Nephron (organoid): ENCODE results near the gene MB21D2.

Experiments used
- H3K27ac Mint-ChIP-seq, 3 experiments: 2 replicates each; pipeline ENCODE4 v1.8.0; 2020; ENCODE audit warnings: mixed read lengths in 3 of 3, mild to moderate bottlenecking in 2 of 3, moderate library complexity in 1 of 3
- H3K27me3 Mint-ChIP-seq: 2 replicates; pipeline ENCODE4 v1.8.0; 2021; ENCODE audit warnings: low read depth, mild to moderate bottlenecking, moderate library complexity, mixed read lengths
- H3K36me3 Mint-ChIP-seq: 2 replicates; pipeline ENCODE4 v1.8.0; 2020; ENCODE audit warnings: low read depth, mixed read lengths
- H3K4me1 Mint-ChIP-seq: 2 replicates; pipeline ENCODE4 v1.8.0; 2020; ENCODE audit warnings: mixed read lengths
- H3K4me3 Mint-ChIP-seq, 3 experiments: 2 replicates each; pipeline ENCODE4 v1.8.0; 2020; ENCODE audit warnings: mild to moderate bottlenecking in 3 of 3, mixed read lengths in 3 of 3, moderate library complexity in 2 of 3
- H3K9me3 Mint-ChIP-seq: 2 replicates; pipeline ENCODE4 v1.8.0; 2020; ENCODE audit warnings: mixed read lengths
- CTCF ChIP-seq, 3 experiments: fragments of 200-600 bp; sonication (generic); IDR thresholded peaks; one replicate each; pipeline ENCODE4 v1.5.0; 2021; ENCODE audit warnings: antibody characterized with exemption in 3 of 3; ENCODE audit not compliant: unreplicated experiment in 3 of 3

The MB21D2 gene

GRCh38 chr3:192883512-192883911, 34.1 kb downstream of the MB21D2 start:
- Mint-ChIP-seq H3K9me3 (no peaks in the 10 kb centered on the region), H3K4me3 (no peak overlapping the region), H3K27ac (peak overlapping the region; percentile 29 to 76 (median 30)), H3K36me3 (no peaks in the 10 kb centered on the region), H3K4me1 (peaks cover 62% of the 10 kb centered on the region), H3K27me3 (no peaks in the 10 kb centered on the region)
- no peak for TF ChIP-seq CTCF (IDR thresholded peaks at IDR 0.05; ENCODE audit: unreplicated experiment in 3 of 3)

GRCh38 chr3:192881159-192881786, 36.4 kb downstream of the MB21D2 start:
- Mint-ChIP-seq H3K27ac (peak overlapping the region in 1 of 3 experiments; percentile 29), H3K9me3 (no peaks in the 10 kb centered on the region), H3K4me3 (no peak overlapping the region), H3K36me3 (no peaks in the 10 kb centered on the region), H3K4me1 (peaks cover 43% of the 10 kb centered on the region), H3K27me3 (no peaks in the 10 kb centered on the region)
- TF ChIP-seq CTCF (IDR thresholded peaks at IDR 0.05; ENCODE audit: unreplicated experiment in 3 of 3) = no peak

GRCh38 chr3:192880313-192880712, 37.3 kb downstream of the MB21D2 start:
- Mint-ChIP-seq H3K27ac (peak overlapping the region in 1 of 3 experiments; percentile 77), H3K36me3 (no peaks in the 10 kb centered on the region), H3K27me3 (no peaks in the 10 kb centered on the region), H3K9me3 (no peaks in the 10 kb centered on the region), H3K4me1 (peaks cover 39% of the 10 kb centered on the region), H3K4me3 (no peak overlapping the region)
- no peak for TF ChIP-seq CTCF (IDR thresholded peaks at IDR 0.05; ENCODE audit: unreplicated experiment in 3 of 3)

- H3K27me3 Mint-ChIP-seq = no peaks in the 10 kb centered on the region
- no peak overlapping the region for H3K4me3 Mint-ChIP-seq
- peaks cover 31% of the 10 kb centered on the region for H3K4me1 Mint-ChIP-seq
- H3K36me3 Mint-ChIP-seq = no peaks in the 10 kb centered on the region
- TF ChIP-seq CTCF (IDR thresholded peaks at IDR 0.05; ENCODE audit: unreplicated experiment in 3 of 3) = no peak
- no peaks in the 10 kb centered on the region for H3K9me3 Mint-ChIP-seq
- H3K27ac Mint-ChIP-seq = peak overlapping the region; percentile 77 to 95 (median 92)
Observed at GRCh38 chr3:192879346-192880031, 38.2 kb downstream of the MB21D2 start.

GRCh38 chr3:192875971-192876565, 41.6 kb downstream of the MB21D2 start:
- Mint-ChIP-seq H3K9me3 (peaks cover 2% of the 10 kb centered on the region), H3K27ac (no peak overlapping the region), H3K4me1 (peaks cover 14% of the 10 kb centered on the region), H3K4me3 (no peak overlapping the region), H3K27me3 (no peaks in the 10 kb centered on the region), H3K36me3 (no peaks in the 10 kb centered on the region)
- no peak for TF ChIP-seq CTCF (IDR thresholded peaks at IDR 0.05; ENCODE audit: unreplicated experiment in 3 of 3)
